ENCODE measurements around the gene SLC4A11.
"Not testable (repeated sequence)": the region's sequence is repeated elsewhere in the genome, so short reads cannot be mapped to it uniquely, and the experiment has no call there.

The SLC4A11 gene

DNA sequence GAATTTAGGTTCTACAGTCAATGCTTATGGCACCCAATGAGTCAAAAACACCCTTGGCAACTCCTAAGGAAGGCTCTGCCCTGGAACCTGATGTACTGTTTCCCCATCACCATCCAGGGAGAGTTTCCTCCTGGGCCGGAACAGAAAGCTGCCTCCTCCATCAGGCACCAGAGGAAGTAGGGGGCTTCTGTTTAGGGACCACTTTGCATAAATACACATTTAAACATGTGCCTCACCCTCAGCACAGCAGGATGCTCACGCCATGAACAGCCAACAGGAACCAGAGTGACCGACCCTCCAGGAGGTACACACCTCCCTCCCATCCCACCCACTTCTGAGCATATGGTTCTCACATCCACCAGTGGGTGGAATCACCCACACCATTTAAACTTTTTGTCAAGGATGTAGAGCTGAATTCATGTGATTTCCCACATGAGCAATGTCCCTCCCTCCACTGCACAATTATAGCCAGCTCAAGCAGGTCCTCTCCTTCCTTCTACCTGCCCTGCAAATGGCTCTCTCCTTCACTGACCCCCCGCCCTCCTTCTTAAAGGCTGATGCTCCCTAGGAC, 49.3 kb downstream of the SLC4A11 start:
- H3K4me3 ChIP-seq (ENCODE audit: low read depth, low read length) = no peak overlapping the region
- TF ChIP-seq, protein P1, sequence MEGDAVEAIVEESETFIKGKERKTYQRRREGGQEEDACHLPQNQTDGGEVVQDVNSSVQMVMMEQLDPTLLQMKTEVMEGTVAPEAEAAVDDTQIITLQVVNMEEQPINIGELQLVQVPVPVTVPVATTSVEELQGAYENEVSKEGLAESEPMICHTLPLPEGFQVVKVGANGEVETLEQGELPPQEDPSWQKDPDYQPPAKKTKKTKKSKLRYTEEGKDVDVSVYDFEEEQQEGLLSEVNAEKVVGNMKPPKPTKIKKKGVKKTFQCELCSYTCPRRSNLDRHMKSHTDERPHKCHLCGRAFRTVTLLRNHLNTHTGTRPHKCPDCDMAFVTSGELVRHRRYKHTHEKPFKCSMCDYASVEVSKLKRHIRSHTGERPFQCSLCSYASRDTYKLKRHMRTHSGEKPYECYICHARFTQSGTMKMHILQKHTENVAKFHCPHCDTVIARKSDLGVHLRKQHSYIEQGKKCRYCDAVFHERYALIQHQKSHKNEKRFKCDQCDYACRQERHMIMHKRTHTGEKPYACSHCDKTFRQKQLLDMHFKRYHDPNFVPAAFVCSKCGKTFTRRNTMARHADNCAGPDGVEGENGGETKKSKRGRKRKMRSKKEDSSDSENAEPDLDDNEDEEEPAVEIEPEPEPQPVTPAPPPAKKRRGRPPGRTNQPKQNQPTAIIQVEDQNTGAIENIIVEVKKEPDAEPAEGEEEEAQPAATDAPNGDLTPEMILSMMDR (IDR thresholded peaks at IDR 0.05; ENCODE audit: low read depth, low read length) = no peak

DNA sequence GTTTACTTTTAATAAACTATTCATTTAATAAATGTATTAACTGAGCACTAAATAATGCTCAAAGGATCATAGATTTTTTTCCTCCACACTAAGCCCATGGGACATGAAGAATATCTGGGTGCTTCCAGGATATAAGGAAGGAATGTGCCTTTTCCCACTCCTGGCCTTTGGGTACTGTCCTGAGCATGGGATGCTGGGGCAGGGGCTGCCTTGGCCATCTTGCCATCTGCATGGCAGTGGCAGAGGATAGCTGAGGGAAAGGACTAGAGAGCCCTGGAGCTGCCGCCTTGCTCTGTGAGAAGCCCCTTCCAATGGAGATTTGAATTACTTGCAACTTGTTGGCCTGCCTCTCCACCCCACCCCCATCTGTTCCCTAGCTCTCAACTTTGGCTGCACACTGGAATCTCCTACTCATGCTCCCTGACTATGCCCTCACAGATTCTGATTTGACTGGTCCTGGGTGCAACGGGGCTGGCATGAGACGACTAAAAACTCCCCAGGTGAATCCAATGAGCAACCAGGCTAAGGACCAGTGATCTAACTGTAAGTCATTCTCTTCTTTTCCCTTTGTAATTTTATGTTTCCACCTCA, 50.1 kb downstream of the SLC4A11 start:
- no peak overlapping the region for H3K4me3 ChIP-seq (ENCODE audit: low read depth, low read length)
- TF ChIP-seq, protein P1 (IDR thresholded peaks at IDR 0.05; ENCODE audit: low read depth, low read length) = no peak

DNA sequence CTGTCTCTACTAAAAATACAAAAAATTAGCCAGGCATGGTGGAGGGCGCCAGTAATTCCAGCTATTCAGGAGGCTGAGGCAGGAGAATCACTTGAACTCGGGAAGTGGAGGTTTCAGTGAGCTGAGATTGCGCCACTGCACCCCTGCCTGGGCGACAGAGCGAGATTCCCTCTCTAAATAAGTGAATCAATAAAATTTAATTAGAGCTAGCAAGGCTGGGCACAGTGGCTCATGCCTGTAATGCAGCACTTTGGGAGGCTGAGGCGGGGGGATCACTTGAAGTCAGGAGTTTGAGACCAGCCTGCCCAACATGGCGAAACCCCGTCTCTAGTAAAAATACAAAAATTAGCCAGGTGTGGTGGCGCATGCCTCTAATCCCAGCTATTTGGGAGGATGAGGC, 51.1 kb downstream of the SLC4A11 start:
- H3K4me3 ChIP-seq (ENCODE audit: low read depth, low read length) = not testable (repeated sequence)

DNA sequence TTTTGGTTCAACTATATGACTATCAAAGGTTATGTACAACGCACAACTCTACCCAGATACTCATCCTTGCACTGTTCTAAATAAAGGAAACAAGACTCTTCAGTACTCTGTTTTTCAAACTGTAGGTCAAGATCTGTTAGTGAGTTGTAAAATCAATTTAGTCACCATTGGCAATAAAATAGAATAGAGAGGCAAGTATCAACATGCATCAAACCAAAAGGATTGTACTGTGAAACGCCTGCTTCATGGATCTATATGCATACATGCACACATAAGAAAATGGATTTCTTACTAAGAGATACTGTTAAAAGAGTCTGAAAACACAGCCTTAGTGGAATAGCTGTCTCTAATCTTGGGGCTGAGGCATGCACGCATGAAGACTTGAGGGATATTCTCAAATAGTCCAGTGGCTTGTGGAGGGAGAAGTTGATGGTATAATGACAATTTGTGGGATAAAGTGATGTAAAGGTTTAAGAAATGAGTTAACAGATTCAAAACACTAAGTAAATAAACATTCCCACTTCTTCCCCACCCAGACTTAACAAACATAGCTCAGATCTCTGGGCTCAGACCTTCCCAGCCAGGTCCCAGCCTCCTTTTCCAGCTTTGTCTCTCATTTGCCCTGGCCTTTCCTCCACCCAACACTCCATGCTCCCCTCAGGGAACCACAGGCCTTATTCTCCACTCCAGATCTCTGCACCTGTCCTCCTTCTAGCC, 54.9 kb downstream of the SLC4A11 start:
- no peak overlapping the region for H3K4me3 ChIP-seq (ENCODE audit: low read depth, low read length)
- TF ChIP-seq, protein P1 (IDR thresholded peaks at IDR 0.05; ENCODE audit: low read depth, low read length) = no peak

DNA sequence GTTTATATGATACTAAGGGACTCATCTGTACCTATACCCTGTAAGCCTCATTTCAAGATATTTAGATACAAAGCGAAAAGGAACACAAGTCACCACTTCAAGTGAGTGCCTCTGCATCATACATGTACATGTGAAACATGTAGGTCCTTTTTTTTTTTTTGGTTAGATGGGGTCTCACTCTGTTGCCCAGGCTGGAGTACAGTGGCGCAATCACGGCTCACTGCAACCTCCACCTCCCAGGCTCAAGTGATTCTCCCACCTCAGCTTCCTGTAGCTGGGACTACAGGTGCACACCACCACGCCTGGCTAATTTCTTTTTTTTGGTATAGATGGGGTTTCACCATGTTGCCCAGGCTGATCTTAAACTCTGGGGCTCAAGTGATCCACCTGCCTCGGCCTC, 56.6 kb downstream of the SLC4A11 start:
- not testable (repeated sequence) for H3K4me3 ChIP-seq (ENCODE audit: low read depth, low read length)

DNA sequence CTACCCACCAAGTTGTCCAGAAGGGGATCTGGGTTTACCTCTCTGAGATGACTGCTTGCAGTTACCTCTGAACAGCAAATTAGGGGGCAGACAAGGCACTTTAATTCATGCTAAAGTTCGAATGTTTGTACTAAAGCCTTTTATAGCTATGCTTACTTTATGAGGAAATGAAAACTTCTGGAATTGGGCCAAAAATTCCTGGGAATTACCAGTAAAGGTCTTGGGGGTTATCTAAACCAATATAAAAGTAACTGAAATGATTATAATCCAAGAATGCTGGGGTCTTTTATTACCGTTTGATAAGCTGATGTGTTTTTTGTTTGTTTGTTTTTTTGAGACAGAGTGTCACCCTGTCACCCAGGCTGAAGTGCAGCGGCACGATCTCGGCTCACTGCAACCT, 57.7 kb downstream of the SLC4A11 start:
- no peak overlapping the region for H3K4me3 ChIP-seq (ENCODE audit: low read depth, low read length)
- TF ChIP-seq, protein P1 (IDR thresholded peaks at IDR 0.05; ENCODE audit: low read depth, low read length) = no peak

DNA sequence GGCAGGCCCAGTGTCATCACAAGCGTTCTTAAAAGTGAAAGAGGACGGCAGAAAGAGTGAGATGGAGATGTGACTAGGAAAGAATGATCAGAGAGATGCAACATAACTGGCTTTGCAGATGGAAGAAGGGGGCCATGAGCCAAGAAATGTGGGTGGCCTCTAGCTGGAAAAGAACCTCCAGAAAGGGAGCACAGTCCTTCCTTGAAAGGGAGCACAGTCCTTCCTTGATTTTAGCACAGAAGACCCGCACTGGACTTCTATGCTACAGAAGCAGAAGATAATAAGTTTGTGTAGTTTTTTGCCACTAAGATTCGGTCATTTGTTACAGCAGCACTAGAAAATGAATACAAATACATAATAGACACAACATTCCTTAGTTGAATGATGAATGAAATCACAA, 58.7 kb downstream of the SLC4A11 start:
- TF ChIP-seq, protein P1 (IDR thresholded peaks at IDR 0.05; ENCODE audit: low read depth, low read length) = no peak
- H3K4me3 ChIP-seq (ENCODE audit: low read depth, low read length) = no peak overlapping the region

DNA sequence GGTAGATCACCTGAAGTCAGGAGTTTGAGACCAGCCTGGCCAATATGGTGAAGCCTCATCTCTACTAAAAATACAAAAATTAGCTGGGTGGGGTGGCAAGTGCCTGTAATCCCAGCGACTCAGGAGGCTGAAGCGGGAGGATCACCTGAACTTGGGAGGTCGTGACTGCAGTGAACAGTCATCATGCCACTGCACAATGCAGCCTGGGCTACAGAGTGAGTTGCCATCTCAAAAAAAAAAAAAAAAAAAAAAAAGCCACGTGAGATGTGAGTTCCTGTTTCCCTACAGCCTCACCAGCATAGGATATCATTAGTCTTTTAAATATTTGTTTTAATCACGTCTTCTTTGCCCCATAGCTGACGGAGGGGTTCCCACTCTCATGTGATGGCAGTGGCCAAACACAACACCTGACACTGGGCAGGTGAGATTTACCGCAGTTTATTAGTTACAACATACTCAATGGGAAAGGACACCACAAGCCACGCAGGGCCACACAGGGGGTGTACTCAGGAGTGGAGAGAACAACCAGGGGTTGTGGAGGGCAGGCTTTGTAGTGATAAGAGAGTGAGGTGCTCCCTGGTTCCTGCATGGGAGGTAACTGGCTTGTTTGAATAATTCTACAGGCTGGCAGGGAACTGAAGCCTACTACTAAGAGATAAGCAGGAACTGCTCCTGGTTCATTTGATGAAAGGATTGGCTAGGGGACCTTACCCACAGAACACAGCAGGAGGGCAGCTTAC, 61.1 kb downstream of the SLC4A11 start:
- TF ChIP-seq, protein P1 (IDR thresholded peaks at IDR 0.05; ENCODE audit: low read depth, low read length) = no peak
- H3K4me3 ChIP-seq (ENCODE audit: low read depth, low read length) = no peak overlapping the region

Measured in WI38 (cell line).